Dermis microvascular lymphatic vessel endothelial cell (primary cell): ENCODE results near the gene GID8. TPM values are rescaled to one million over a fixed set of nuclear protein-coding genes. Genes with fewer than 3 reads are reported as not detected.
A peak's percentile ranks its signal among the peaks of the same experiment; 100 is the strongest.

Experiments used
- DNase-seq, 2 donors: peaks; one replicate each; pipeline versions ENCODE4 v3.0.0 to v3.0.0-alpha.2; 2010; ENCODE audit warnings: low read depth in 2 of 2
- total RNA-seq: library from RNA; depleted of rRNA; stranded (reverse); fragments of >200 nt; gene quantifications from 2 replicates; pipeline ENCODE4 v1.2.1, GENCODE V29; 2014

The GID8 gene
- total RNA-seq, 1 donor from 2014 or later, result 34.8 TPM

DNA sequence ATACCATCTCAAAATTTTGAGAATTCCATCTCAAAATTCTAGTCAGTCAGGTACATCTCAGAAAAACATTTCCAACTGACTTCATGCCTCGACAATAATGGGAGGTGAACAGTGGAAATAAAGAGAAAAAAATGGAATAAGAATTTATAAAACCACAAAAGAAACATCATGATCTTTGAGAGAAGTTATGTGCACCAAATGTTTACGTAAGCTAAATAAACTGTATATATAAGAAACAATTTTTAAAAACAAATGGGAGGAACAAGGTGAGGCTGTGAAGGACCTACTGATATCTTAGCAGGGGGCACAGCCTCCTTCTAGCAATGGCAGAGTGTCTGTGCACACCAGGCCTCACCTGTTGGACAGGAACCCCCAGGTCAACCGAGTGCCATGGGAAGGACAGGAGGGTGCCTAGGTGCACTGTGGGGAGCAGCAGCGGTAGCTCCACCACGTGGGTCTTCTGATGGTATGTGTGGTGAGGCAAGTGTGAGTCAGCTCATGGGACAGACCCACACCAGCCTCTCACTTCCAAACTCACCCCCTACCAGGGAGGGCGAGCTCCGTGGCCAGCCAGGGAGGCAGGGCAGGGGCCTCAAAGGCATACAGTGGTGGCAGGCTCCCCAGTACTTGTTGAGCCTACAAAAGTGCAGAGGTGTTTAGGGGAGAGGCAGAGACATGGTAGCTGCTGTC is 34.9 kb upstream of the GID8 start:
- DNase-seq, result no peak

GRCh38 chr20:62905536-62906117 is 32.3 kb upstream of the GID8 start:
- DNase-seq, result peak in 1 of 2 donors; percentile 28

DNA sequence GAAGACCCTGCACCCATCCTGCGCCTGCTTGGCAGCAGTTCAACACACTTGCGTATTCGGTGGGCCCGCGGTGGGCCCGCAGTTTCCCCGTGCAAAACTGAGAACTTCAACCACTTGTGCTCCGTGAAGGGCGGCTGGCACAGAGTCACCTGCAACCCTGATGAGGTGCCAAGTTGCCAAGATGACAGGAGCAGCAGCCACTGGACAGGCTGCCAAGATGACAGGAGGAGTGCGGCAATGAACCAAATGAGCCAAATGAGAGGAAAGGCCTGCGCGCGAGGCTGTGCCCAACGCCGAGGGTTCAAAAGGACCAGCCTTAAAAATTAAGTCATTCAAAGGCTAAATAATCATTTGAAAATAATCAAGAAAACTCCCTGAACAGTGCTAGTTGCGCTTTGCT is 31.7 kb upstream of the GID8 start:
- no peak for DNase-seq

DNA sequence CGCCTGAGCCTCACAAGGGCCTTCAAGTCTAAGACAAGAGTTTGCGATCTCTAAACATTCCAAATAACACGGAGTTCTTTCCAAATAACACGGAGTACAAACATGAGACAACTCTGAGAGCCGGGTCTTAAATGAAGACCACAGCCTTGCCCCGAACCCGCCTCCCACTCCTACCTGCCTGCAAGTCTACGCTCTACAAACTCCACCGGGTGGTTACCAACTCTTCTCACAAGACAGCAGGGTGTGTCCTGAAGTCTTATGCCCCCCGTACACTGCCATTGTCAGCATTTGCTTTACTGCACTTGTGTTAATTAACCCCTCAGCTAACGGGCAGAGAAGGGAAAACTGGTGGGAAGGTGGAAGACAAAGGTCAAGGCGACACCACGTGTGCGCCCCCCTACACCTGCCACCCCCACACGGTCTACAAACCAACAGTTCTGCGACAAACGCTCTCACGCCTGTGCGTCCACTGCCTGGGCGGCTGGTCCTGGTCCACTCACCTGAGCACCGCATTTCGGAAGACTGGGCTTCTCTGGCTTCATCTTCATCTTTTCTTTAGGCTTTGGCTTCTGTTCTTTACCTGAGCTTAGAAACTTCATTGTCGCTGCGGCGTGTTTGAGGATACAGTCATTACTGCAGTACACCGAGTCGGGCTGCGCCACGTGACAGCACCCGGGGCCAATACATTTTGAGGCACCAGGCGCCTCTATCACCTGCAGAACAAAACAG is 31.1 kb upstream of the GID8 start:
- no peak for DNase-seq

DNA sequence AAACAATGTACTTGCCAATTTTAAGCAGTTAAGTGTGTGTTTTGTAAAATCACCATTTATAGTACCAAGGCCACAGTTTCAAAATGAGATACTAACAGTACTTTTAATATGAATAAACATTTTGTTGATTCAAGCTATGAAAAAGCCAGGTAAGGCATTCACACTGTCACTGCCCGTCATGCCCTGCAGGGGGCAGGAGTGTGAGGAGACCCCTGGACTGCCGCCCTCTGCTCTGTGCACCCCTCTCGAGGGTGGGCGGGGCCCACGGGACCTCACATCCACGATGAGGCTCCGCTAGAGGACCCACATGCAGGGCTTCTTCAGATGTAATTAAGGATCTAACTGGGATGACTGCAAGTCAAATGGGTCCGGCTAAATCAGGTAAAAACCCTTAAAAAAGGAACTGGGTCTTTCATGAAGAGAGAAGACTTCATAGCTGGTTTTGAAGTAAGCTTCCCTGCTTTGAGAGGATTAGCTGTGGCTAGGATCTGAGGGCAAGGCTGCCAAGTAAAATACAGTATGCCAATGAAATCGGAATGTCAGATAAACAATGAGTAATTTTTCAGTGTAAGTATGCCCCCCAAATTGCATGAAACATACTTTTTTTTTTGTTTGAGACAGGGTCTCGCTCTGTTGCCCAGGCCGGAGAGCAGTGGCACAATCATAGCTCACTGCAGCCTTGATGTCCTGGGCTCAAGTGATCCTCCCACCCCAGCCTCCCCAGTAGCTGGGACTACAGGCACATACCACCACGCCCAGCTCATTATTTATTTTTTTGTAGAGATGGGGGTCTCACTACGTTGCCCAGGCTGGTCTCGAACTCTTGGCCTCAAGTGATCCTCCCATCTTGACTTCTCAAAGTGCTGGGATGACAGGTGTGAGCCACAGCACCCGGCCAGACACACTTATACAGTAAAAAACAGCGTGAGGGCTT is 30.3 kb upstream of the GID8 start:
- peak in 1 of 2 donors; percentile 28 for DNase-seq

DNA sequence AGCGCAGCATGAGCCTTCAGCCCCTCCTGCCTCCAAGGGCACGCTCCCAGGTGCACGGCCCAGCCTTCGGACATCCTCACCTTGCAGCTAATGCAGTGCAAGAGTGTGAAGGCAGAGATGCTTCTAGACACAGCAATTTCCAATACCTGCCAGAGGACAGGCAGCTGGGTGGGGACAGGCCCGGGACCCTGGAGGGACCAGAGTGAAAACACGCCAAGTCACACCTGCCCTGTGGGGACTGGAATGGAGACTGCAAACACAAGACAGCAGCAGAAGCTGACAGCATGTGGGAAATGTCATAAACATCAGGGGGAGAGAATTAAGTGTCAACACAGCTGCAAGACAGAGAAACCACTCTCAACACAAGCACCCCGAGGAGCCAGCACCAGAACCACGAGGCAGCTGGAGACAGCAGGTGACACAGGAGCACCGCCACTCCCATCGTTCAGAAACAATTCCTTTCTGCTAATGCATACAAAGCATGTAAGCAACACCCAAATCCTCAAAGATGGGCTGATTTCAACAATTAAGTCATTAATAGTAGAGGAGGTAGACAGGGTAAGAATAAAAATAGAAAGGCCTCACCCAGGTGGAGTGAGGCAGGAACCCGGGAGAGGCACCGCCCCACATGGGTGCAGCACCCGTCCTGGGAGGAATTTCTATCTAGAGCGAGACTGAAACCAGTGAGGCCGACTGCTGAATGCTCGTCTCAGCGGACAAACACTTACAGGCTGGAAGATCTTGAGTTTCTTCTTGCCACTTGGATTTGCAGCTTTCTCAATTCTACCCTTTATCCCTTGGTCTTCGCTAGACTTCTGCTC is 28.8 kb upstream of the GID8 start:
- DNase-seq, result no peak

GRCh38 chr20:62910217-62910766 is 27.7 kb upstream of the GID8 start:
- no peak for DNase-seq

- DNase-seq, result no peak
Observed at GRCh38 chr20:62910777-62911497, 27.0 kb upstream of the GID8 start.

- DNase-seq, result no peak
Observed at GRCh38 chr20:62911701-62912280, 26.2 kb upstream of the GID8 start.

GRCh38 chr20:62913043-62913630 is 24.8 kb upstream of the GID8 start:
- no peak for DNase-seq

DNA sequence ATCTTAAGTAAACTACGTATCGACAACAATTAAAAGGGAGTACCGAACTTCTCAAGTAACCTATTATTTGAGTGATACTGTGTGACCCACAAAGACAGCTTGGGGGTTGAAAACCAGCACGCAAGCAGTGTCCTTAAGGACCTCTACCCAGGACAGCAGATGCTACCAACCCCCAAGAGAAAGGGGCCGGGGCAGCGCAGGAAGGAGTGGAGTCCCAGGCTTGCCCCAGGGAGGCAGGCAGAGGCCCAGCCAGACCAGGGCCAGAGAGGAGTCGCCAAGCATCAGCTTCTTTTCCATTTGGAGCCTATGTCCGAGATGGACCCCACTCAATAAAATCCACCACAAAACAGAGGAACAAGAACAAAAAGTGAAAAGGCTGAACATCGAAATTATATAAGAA is 23.5 kb upstream of the GID8 start:
- DNase-seq, result no peak

- DNase-seq, result peak; percentile 54 to 59
Observed at GRCh38 chr20:62914970-62915457, 22.9 kb upstream of the GID8 start.

DNA sequence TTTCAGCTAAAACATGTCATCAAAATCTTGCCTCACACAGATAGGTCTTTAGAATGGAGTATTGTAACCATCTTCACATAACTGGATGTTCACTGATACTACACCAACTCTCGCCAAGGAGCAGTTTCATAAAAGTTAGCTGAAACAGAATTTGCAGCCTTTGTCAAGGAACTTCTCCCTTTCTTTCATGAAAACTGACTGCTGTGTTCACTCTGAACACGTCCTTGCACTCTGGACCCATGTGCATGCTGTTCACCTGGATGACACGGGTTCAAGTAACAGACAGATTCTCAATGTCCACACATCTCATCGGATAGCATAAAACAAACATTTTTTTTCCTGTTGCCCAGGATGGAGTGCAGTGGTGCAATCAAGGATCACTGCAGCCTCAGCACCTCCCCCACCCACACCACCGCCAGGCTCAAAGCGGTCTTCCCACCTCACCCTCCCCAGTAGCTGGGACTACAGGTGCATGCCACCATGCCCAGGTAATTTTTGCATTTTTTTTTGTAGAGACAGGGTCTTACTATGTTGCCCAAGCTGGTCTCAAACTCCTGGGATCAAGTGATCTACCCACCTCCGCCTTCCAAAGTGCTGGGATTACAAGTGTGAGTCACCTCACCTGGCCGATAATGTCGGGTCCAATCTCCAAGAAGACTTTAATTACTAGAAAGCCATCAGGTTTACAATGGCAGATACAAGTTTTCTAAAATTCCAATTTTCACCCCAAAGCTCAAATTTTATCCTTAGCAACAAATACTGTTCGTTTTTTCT is 21.1 kb upstream of the GID8 start:
- no peak for DNase-seq

DNA sequence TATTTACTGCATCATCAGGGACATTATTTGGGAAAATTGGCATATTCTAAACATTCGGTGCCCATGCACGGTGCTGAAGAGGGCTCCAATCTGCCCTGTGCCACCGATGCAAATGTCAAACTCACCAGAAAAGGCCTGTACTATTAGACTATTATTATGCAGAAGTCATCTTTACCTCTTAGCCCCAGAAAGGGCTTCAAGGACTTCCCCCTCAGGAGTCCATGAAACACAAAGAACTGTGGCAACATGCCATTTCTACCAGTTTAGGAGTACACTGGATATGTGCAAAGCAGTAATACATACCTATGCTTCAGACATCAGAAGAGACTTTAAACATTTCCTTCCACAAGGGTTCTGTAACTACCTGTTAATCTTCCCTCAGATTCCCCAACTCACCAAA is 20.2 kb upstream of the GID8 start:
- DNase-seq, result no peak

- no peak for DNase-seq
Observed at GRCh38 chr20:62918147-62918546, 19.8 kb upstream of the GID8 start.

- no peak for DNase-seq
Observed at GRCh38 chr20:62918831-62919230, 19.1 kb upstream of the GID8 start.

GRCh38 chr20:62920039-62920645 is 17.8 kb upstream of the GID8 start:
- DNase-seq, result no peak
